T-helper 2 cell (primary cell): ENCODE measurements around the gene NUF2.
"Not testable (repeated sequence)": the region's sequence is repeated elsewhere in the genome, so short reads cannot be mapped to it uniquely, and the experiment has no call there.

ENCODE experiments used
- DNase-seq, 5 experiments: peaks; one replicate each; pipeline versions ENCODE4 v3.0.0 to v3.0.0-alpha.2; 2012 to 2022

The NUF2 gene

GRCh38 chr1:163335216-163335615 is 13.5 kb downstream of the NUF2 start:
- no peak for DNase-seq

GRCh38 chr1:163337631-163338030 is 15.9 kb downstream of the NUF2 start:
- DNase-seq, result no peak

GRCh38 chr1:163346326-163346870 is 24.6 kb downstream of the NUF2 start:
- no peak for DNase-seq

DNA sequence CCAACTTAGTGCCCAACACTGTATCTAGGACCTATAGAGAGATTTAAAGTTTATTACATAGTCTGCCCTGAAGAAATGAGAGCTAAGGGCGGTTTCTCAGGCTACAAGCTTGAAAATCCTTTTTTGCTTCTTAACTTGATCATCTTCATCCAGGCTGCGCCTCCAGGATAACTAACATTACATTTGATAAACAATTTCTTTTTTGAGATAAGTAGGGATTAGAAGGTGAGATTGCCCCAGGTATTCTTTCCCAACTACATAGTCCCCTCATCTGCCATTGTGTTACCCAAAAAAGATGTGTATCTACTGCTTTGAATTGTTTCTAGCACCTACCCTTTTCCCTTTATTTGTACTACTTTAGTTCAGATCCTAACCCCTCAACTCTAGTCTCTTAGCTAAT is 25.4 kb downstream of the NUF2 start:
- DNase-seq, result no peak

DNA sequence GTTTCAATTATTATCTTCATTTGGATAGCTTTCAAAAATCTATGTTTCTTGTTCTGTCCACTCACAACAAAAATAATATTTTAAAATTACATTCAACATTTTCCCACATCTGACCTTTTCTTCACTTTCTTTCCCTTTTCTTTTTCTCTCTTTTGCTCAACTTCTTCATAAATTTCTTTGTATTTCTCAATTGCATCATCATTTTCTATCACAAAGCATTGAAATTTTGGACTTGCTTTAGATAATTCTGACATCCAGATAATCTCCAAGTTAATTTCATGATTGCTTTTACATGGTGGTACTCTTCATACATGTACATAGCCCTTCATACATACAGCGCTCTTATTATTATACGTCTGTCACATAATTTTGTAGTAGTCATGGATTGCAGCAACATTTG is 30.2 kb downstream of the NUF2 start:
- DNase-seq, result no peak

GRCh38 chr1:163357378-163357777 is 35.6 kb downstream of the NUF2 start:
- DNase-seq, result no peak

DNA sequence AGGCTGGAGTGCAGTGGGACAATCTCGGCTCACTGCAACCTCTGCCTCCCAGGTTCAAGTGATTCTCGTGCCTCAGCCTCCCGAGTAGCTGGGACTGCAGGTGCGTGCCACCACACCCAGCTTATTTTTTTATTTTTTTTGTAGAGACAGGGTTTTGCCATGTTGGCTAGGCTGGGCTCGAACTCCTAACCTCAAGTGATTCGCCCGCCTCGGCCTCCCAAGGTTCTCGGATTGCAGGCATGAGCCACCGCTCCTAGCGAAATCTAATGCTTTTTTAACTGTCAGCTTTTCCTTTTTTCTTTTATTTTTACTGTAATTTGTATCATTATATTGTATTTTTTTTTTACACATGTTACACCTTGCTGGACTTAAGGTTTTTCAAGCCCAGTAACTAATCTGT is 36.4 kb downstream of the NUF2 start:
- not testable (repeated sequence) for DNase-seq

DNA sequence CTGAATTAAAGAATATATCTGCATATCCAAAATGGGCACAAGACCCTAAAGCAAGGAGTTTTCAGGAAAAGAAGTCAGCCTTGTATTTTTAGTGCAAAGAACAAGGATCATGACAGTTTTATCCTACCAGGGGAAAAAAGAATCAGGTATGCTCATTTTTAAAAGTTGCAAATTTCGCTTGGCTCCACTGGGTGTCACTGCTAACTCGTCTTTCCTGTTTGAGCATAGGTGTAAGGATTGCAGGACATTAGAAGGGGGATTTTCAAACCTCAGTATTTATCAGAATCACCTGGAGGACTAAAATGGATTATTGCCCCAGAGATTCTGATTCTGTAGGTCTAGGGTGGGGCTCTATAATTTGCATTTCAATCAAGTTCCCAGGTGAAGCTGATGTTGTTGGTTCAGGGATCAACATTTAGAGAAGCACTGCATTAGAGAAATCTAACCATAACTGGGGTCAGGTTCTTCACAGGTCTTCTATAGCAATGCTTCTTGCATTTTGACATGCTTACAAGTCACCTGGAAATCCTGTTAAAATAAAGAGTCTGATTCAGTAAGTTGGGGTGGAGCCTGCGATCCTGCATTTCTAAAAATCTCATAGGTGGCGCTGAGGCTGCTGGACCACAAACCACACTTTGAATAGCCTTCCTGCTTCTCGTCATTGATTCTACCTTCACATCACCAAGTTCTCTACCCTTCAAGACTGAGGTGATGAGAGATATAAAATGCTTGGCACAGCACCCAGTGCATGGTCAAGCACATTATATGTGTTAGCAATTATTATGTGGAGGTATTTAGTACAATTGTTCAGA is 39.6 kb downstream of the NUF2 start:
- peak in 1 of 5 experiments; percentile 33 for DNase-seq

DNA sequence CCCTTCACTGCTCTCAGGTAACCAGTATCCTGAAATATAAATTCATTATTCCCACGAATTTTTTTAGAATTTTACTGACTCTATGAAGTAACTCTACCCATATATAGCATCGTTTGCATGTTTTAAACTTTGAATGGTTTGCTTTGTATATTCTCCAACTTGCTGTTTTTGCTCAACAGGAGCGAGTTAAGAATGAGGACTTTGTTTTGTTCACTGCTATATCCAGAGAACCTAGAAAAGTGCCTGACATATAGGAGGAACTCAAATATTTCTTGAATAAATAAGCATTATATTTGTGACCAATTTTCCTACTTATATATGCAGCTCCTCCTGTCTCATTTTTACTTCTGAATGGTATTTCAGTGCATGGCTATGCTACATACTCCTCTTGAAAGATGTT is 43.4 kb downstream of the NUF2 start:
- no peak for DNase-seq

- DNase-seq, result no peak
These were observed 44.8 kb downstream of the NUF2 start for GRCh38 chr1:163366555-163366954.

- DNase-seq, result no peak
These were observed 46.0 kb downstream of the NUF2 start for GRCh38 chr1:163367721-163368120.

DNA sequence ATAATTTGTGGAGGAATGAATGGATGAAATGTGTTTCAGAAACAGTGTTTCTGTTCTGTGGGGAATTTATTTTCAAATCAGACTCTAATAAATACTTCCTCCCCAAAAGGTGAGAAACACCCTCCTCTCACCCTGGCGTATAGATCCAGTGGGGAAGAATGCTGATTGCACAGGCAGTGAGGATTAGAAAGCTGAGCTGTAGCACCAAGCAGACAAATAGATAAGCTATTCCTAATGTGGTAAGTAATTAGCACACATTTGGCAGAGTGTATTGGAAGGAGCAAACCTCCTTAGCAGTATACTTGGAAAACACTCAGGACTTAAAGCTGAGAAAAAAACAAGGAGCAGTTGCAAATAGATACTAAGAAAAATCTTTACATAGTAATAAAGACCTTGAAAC is 50.8 kb downstream of the NUF2 start:
- DNase-seq, result no peak

DNA sequence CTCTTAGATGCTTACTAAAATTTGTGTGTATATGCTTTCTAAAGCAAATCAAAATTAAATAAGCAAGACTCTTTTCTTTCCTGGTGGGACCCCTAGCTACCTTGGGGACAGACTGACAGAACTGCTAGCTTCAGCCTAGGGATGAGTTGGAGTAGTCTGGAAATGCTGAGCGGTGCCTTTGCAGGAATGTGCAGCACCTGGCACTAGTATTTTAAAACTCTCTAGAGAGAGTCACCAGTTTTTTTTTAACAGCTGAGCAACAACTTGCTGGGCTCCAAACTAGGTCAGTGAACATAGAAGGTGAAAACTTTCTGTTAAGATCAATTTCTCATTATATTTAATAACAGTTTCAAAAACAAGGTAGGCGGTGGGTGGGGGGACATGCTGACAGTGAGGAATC is 56.8 kb downstream of the NUF2 start:
- DNase-seq, result no peak

- DNase-seq, result no peak
These were observed 58.0 kb downstream of the NUF2 start for GRCh38 chr1:163379801-163380200.

DNA sequence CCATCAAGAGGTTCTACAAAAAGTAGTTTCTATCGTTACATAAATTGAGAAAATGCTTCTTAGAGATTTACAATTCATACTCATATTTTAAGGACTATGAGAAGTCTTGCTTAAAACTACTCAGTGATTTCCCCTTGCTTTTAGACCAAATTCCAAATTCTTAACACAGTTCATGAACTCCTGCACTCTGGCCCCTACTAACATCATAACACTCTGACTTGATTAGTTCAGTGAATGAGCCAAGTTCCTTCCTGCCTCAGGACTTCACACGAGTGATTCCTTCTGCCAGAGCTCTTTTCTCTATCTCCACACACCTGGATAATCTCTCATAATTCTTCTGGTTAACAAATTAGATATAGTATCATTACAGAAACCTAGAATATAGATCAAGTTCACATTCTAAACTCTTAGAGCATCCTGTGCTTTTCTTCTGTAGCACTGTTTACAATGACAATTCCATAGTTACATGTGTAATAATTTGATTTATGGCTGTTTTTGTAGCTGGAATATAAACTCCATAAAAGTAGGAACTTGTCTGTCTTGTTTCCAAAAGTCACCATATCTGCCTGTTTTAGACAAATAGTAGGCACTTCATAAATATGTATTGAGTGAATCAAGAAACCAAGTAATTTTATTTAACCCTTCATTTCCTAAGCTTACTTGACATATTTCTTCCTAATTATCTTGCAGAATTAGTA is 59.9 kb downstream of the NUF2 start:
- DNase-seq, result no peak

GRCh38 chr1:163382395-163382794 is 60.6 kb downstream of the NUF2 start:
- DNase-seq, result no peak

- no peak for DNase-seq
These were observed 65.4 kb downstream of the NUF2 start for GRCh38 chr1:163387146-163387545.

GRCh38 chr1:163388970-163389369 is 67.2 kb downstream of the NUF2 start:
- DNase-seq, result no peak

GRCh38 chr1:163395790-163396189 is 74.0 kb downstream of the NUF2 start:
- no peak for DNase-seq

DNA sequence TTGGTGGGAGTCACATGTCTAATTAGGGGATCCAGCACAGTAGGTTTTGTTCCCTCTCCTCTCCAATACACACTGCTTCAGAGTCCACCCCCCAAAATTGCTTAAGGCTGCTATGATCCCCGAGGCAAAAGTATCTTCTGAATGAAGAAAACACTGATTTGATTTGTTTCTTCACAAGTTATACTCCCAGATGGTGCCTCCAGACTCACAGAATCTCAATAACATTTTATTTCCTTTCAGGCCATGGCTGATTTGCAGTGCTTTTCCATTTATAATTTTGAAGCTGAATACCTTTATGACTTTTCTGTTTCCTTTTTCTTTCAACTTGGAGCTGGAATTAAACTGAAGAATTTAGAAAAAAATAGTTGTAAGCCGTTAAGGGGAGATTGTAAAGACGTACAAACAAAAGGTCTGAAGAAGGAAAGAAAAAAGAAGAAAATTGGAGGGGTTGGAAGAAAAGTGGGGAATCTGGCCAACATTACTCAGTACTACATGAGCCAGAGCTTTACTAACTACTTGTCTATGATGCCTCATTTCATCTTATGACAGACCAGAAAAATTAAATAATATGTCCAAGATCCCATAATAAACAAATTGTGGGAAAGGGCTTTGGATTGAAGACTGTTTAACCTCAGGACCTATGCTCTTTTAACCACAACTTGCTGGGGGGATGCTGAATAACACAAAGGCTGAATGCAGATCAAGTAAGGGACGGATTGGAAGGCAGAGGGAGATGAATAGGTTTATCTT is 75.9 kb downstream of the NUF2 start:
- DNase-seq, result no peak

- no peak for DNase-seq
These were observed 77.2 kb downstream of the NUF2 start for GRCh38 chr1:163399001-163399400.

DNA sequence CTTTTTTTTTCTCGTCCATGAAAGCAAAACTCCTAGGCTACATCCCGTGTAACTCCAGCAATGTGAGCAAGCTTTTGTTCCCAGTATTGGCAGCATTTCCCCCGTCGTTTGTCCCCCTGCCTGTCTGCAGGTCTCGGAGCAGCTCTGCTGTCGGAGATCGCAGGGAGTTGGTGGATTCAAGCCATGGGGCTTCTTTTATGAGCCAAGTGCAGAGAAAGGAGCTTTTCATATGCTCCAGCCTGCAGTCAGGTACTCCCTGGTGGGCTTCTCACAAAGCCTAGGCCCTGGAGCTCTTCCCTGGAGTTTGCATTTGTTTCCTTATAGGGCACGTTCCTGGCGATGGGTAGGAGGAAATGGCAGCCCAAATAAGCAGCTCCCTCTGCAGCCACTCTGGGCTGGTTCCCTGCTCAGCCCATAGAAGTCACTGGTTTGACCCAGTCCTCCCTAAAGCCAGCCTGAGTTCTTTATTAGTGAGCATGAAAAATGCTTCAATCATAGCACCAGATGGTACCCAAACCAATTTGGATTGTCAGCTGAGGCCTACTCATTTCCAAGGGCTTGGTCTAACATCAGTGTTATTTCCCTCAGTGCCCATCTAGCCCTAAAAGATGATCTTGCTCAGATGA is 78.3 kb downstream of the NUF2 start:
- DNase-seq, result no peak

GRCh38 chr1:163401211-163401610 is 79.5 kb downstream of the NUF2 start:
- DNase-seq, result no peak
